Adipocyte (in vitro differentiated cells): Measurements from ENCODE around the gene CRX.
"Not testable (repeated sequence)": the region's sequence is repeated elsewhere in the genome, so short reads cannot be mapped to it uniquely, and the experiment has no call there.

Experiments used
- DNase-seq: peaks from one replicate; pipeline ENCODE4 v3.0.0-alpha.2; 2015; ENCODE audit warnings: low read depth
- H3K27me3 ChIP-seq: replicated peaks from 2 replicates; pipeline ENCODE4 v1.7.0; 2013; ENCODE audit warnings: mild to moderate bottlenecking, low read length, moderate library complexity; ENCODE audit not compliant: control insufficient read depth, insufficient read depth
- H3K36me3 ChIP-seq: 2 replicates; pipeline ENCODE4 v1.7.0; 2013; ENCODE audit warnings: low read length, mild to moderate bottlenecking, moderate library complexity; ENCODE audit not compliant: control insufficient read depth, insufficient read depth, severe bottlenecking
- H3K4me1 ChIP-seq: 2 replicates; pipeline ENCODE4 v1.7.0; 2013; ENCODE audit warnings: mild to moderate bottlenecking, low read length, moderate library complexity; ENCODE audit not compliant: control insufficient read depth, insufficient read depth
- H3K4me3 ChIP-seq: 2 replicates; pipeline ENCODE4 v1.7.0; 2013; ENCODE audit warnings: mild to moderate bottlenecking, low read length, moderate library complexity
- H3K9ac ChIP-seq: 2 replicates; pipeline ENCODE4 v1.7.0; 2013; ENCODE audit warnings: mild to moderate bottlenecking, low read length, moderate library complexity
- H3K9me3 ChIP-seq: 2 replicates; pipeline ENCODE4 v1.7.0; 2013; ENCODE audit warnings: mild to moderate bottlenecking, low read length, moderate library complexity; ENCODE audit not compliant: control insufficient read depth

Gene CRX

GRCh38 chr19:47789811-47790210 is 31.9 kb upstream of the CRX start:
- H3K27me3 ChIP-seq = not testable (repeated sequence)

GRCh38 chr19:47790398-47790814 is 31.3 kb upstream of the CRX start:
- DNase-seq = peak; percentile 92
- Histone ChIP-seq H3K9me3 (no peaks in the 10 kb centered on the region), H3K27me3 (no peaks in the 10 kb centered on the region), H3K4me3 (no peak overlapping the region), H3K4me1 (no peaks in the 10 kb centered on the region), H3K36me3 (peaks cover 8% of the 10 kb centered on the region), H3K9ac (no peak overlapping the region)

More at GRCh38 chr19:47789811-47790210, 31.9 kb upstream of the CRX start:
- not testable (repeated sequence) for DNase-seq, H3K4me1 ChIP-seq, H3K4me3 ChIP-seq, H3K9me3 ChIP-seq, H3K9ac ChIP-seq
- peaks cover 11% of the 10 kb centered on the region for H3K36me3 ChIP-seq

DNA sequence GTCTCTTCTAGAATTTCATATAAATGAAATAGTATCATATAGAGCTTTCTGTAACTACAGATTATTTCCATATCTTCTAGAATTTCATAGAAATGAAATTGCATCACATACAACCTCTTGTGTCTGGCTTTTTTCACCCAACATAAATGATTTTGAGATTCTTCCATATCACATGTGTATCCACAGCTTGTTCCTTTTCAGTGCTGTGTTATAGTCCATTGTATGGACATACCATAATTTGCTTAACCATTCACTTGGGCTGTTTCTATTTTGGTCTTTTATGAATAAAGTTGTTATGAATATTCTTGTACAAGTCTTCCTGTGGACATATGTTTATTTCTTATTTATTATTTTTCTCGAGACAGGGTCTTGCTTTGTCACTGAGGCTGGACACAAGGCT is 29.1 kb upstream of the CRX start:
- H3K4me3 ChIP-seq = no peak overlapping the region
- no peak overlapping the region for H3K9ac ChIP-seq
- no peaks in the 10 kb centered on the region for H3K4me1 ChIP-seq
- no peak for DNase-seq
- no peaks in the 10 kb centered on the region for H3K9me3 ChIP-seq
- no peaks in the 10 kb centered on the region for H3K36me3 ChIP-seq
- peaks cover under 1% of the 10 kb centered on the region for H3K27me3 ChIP-seq

DNA sequence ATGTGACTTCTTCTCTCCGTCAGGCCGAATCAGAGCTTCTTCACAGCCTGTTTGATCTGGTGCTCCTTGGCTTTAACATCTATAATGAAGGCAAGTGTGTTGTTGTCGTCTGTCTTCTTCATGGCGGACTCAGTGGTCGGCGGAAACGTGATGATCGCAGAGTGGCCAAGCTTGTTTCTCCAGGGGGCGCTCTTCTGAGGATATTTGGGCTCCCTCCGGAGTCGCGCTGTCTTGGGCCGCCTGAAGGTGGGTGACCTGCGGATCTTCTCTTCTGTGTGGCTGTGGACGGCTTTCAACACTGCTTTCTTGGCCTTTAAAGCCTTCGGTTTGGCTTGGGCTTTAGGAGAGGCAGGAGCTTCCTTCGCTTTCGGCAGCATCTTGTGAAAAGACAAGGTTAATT is 27.2 kb upstream of the CRX start:
- H3K9me3 ChIP-seq = no peaks in the 10 kb centered on the region
- no peak for DNase-seq
- no peak overlapping the region for H3K4me3 ChIP-seq
- no peaks in the 10 kb centered on the region for H3K4me1 ChIP-seq
- no peaks in the 10 kb centered on the region for H3K36me3 ChIP-seq
- no peak overlapping the region for H3K9ac ChIP-seq
- H3K27me3 ChIP-seq = peaks cover 15% of the 10 kb centered on the region

DNA sequence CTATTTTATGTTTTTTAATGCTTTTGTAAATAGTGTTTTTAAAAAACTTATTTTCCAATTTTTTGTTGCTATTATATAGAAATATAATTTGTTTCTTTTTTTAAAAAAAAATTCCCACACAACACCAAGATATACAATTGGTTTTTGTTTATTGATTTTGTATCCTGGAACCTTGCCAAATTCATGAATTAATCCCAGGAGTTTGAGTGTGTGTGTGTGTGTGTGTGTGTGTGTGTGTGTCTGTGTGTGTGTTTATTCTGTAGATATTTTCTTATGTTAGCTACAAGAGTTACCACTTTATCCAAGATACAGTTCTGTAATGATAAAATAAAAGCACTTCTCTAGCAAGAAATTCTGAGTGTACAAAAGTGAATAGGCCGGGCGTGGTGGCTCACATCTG is 25.0 kb upstream of the CRX start:
- Histone ChIP-seq H3K36me3 (no peaks in the 10 kb centered on the region), H3K4me1 (no peaks in the 10 kb centered on the region), H3K9ac (no peak overlapping the region), H3K9me3 (peaks cover 7% of the 10 kb centered on the region), H3K4me3 (no peak overlapping the region), H3K27me3 (peaks cover 15% of the 10 kb centered on the region)
- DNase-seq = no peak

- Histone ChIP-seq H3K36me3 (no peaks in the 10 kb centered on the region), H3K9ac (no peak overlapping the region), H3K27me3 (peaks cover 15% of the 10 kb centered on the region), H3K4me3 (no peak overlapping the region), H3K9me3 (peaks cover 7% of the 10 kb centered on the region), H3K4me1 (no peaks in the 10 kb centered on the region)
- DNase-seq = no peak
Measured at GRCh38 chr19:47797996-47798903, 23.5 kb upstream of the CRX start.

DNA sequence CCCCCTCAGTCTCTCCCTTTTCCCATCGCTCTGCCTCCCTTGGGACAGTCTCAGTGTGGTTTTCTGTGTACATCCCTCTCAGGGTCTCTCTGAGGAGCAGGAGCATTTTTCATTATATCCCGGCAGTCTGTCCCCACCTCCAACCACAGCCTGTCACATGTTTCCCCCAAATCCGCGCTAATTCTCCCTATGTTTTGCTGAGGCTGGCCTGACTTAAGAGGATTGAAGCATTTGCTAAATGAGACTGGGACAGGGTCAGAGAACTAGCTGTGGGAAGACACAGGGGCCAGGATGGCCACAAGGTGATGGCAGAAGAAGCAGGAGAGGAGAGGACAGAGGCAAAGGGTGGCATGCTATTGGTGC is 22.9 kb upstream of the CRX start:
- no peak overlapping the region for H3K4me3 ChIP-seq

DNA sequence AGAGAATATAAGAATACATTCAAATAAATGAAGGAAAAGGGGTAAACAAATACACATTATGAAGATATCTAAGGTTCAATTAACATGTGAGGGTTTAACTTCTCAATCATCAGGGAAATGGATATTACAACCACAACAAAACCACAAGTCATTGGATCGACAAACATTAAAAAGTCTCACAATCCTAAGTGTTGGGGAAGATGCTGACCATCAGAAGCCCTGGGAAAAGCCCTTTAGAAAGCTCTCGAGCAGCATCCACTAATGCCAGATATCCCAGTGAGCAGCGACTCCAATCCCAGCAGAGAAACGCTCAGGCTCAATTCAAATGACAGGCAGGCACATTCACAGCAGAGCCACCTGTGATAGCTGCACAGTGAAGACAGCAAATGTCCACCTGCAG is 20.5 kb upstream of the CRX start:
- H3K9me3 ChIP-seq = peaks cover 7% of the 10 kb centered on the region
- no peak overlapping the region for H3K9ac ChIP-seq
- no peaks in the 10 kb centered on the region for H3K4me1 ChIP-seq
- H3K36me3 ChIP-seq = no peaks in the 10 kb centered on the region
- no peak for DNase-seq
- no peak overlapping the region for H3K4me3 ChIP-seq
- peaks cover 24% of the 10 kb centered on the region for H3K27me3 ChIP-seq

More for the DNA sequence above, 22.9 kb upstream of the CRX start:
- peaks cover 15% of the 10 kb centered on the region for H3K27me3 ChIP-seq
- DNase-seq = no peak
- H3K4me1 ChIP-seq = no peaks in the 10 kb centered on the region
- no peak overlapping the region for H3K9ac ChIP-seq
- H3K9me3 ChIP-seq = peaks cover 7% of the 10 kb centered on the region
- no peaks in the 10 kb centered on the region for H3K36me3 ChIP-seq

DNA sequence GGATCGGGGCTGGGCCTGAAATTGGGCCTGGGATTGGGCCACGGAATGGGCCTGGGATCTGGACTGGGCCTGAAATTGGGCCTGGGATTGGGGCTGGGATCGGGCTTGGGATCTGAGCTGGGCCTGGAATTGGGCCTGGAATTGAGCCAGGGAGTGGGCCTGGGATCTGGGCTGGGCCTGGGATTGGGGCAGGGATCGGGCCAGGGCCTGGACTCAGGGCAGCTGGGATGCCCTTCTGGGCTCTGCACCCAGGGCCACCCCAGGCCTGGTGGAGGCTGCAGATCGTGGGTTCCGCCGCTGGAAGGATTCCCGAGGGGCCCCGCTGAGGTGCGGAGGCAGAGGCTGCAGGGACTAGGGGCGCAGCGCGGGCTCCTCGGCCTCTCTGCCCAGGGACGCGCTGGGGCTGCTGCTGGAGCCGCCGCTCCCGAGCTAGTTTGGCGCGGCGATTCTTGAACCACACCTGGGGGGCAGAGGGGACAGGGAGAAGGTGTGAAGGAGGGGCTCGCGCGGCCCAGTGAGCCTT is 19.2 kb upstream of the CRX start:
- Histone ChIP-seq H3K4me3 (no peak overlapping the region), H3K36me3 (no peaks in the 10 kb centered on the region), H3K9me3 (peaks cover 7% of the 10 kb centered on the region), H3K9ac (no peak overlapping the region), H3K4me1 (no peaks in the 10 kb centered on the region), H3K27me3 (peaks cover 27% of the 10 kb centered on the region)
- DNase-seq = no peak

DNA sequence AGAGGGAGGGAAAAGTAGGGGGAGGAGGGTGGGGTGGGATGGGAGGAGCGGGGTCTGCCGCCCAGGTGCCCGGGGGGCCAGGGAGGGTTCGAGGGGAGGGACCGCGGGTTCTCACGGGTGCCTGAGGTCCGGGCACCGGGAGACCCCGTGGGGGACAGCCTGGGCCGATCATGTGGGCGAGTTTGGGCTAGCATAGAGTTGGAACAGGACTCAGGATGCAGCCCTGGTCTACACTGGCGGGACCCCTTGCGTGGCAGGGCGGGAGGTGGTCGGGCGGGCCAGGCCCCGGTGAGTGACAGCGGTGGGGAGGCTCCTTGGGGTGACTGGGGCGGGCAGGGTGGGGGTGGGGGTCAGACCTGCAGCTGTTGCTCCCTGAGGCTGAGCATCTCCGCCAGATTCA is 18.6 kb upstream of the CRX start:
- DNase-seq, H3K4me1 ChIP-seq, H3K4me3 ChIP-seq, H3K9ac ChIP-seq, H3K36me3 ChIP-seq, H3K9me3 ChIP-seq: not testable (repeated sequence)
- H3K27me3 ChIP-seq = peaks cover 22% of the 10 kb centered on the region

- not testable (repeated sequence) for H3K4me1 ChIP-seq, H3K4me3 ChIP-seq, H3K36me3 ChIP-seq, DNase-seq, H3K9ac ChIP-seq, H3K9me3 ChIP-seq
- H3K27me3 ChIP-seq = peaks cover 16% of the 10 kb centered on the region
Measured at GRCh38 chr19:47803671-47804070, 18.1 kb upstream of the CRX start.
